ENCODE measurements around the gene SCN10A. TPM values are rescaled to one million over a fixed set of nuclear protein-coding genes. Genes with fewer than 3 reads are reported as not detected.

The SCN10A gene
- total RNA-seq, 1 donor from 2014 or later: not detected

GRCh38 chr3:38651153-38651789 is 164.7 kb downstream of the SCN10A start:
- DNase-seq (ENCODE audit: low spot score): peak; percentile 75

GRCh38 chr3:38650248-38650951 is 165.6 kb downstream of the SCN10A start:
- DNase-seq (ENCODE audit: low spot score): no peak

DNA sequence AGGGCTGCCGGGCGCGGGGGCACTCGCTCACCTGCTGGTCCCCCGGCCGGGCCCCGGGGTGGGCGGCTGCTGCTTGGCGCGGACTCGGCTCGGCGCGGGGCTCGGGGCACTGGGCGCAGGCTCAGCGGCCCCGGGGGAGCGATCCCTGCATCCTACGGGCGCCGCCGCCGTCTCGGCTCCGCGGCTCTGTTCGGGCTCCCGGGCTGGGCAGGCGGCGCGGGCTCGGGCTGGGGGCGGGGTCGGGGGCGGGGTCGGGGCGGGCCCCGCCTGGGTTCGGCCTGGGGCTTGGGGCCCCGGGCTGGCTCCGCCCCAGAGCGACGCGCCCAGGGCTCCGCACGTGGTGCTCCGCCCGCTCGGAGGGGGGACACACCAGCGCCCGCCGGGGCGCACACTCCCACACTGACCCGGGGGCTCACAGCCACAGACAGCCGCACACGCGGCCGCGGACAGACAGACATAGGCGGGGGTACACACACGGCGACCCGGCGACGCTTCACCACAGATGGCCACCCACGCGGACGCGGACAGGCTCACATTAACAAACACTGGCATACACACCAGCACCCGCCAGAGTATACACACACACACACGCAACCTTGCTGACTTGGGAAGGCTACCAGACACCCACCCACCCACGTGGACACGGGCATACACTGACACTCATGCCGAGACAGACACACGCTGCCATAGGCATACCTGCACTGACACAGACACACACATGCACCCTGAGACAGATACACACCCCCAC is 166.3 kb downstream of the SCN10A start, which contains the start of gene SCN5A:
TSS of gene SCN5A (minus strand) at position 188 of the 748 bp plus-strand sequence. CDS start 16,380 bp downstream, outside the sequence.
- DNase-seq (ENCODE audit: low spot score): no peak

DNA sequence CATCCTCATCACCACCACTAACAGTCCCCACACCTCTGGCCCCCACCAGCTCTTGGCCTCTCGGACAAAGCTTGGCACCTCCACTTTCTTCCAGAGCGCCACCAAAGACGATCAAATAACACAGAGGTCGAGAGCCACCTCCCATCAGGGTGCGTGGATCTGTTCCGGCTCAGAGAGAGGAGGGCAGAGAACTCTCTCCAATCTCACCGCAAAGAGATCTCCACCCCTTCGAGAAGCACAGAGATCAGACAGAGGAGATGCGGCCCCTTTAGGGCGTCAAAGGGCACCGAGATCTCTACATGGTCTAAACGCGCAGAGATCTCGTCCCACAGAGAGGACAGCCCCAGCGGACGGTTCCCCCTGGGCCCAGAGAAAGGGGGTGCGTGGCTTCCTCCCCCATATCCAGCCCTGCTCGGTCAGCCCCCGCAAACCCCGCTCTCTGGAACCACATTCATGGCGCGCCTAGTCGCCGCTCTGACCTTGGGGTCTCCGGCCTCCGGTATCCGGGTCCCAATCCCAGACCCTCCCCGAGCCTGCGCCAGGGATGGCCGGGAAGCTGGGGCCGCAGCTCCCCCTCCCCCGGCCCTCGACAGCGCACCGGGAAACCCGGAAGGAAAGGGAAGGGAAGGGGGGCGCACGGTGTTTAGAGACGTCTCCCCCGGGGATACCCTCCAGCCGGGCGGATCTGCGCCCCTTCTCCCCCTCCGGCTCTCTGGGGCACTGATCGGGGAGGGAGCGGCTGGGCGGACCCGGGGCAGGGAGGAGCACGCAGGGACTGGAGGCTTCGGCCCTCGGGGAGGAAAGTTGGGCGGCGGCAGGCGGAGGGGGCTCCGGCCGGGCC is 167.1 kb downstream of the SCN10A start:
- DNase-seq (ENCODE audit: low spot score): peak; percentile 39

GRCh38 chr3:38648024-38648658 is 167.9 kb downstream of the SCN10A start:
- DNase-seq (ENCODE audit: low spot score): peak; percentile 39

DNA sequence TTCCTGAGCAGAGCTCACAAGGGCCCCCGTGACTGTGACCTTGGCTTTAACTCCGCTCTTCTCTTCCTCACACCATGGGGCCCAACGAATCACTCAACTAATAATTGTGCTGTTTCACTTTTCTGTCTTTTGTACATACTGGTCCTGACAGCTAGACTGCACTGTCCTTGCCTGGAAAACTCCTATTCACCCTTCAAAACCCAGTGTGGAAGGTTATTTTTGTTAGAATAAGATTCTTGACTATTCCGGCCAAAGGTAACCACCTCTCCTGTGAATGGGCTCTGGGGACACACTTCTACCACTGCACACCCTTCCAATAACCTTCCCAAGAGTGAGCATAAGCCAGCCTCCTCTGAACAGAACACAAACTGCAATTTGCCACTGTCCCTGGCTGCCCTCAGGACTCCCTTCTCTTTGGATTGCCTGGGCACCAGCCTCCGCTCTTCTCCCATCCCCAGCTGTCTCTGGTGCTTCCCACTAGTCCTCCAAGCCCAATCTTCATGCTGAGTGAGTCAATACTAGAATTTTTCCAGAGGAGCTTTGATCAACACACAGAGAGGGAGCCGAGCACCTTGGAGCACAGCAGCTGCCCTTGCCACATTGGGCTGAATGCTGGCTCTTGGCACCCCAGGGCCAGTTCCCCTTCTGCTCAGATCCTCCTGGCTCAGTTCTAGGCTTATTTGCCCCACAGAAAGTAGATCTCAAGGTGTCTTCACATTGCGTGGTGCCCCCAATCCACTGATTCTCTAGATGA is 168.6 kb downstream of the SCN10A start:
- DNase-seq (ENCODE audit: low spot score): peak; percentile 15

Other genes with a start within 250 kb of the SCN10A start
- 3.5 TPM for gene SCN5A, start 166.5 kb downstream of the SCN10A start, total RNA-seq
- gene SCN11A, start 235.7 kb upstream of the SCN10A start, total RNA-seq: 34.5 TPM
- 58.4 TPM for gene WDR48, start 235.8 kb upstream of the SCN10A start, total RNA-seq